Neural cell (in vitro differentiated cells): ENCODE data around the gene MAN2B1. TPM values are rescaled to one million over a fixed set of nuclear protein-coding genes. Genes with fewer than 3 reads are reported as not detected.

Source experiments
- H2AFZ ChIP-seq: fragments of 200-600, 300-800 bp; sonication (generic), shearing (Covaris generic); 2 replicates; pipeline ENCODE4 v1.6.0; 2014; ENCODE audit warnings: low read depth, mild to moderate bottlenecking, antibody characterized with exemption, low read length, moderate library complexity
- H3F3A ChIP-seq: fragments of 200-600 bp; shearing (Covaris generic); 2 replicates; pipeline ENCODE4 v1.6.1; 2016; ENCODE audit warnings: mild to moderate bottlenecking, moderate library complexity, mixed read lengths, antibody characterized with exemption, low read length; ENCODE audit not compliant: insufficient read depth, poor library complexity, severe bottlenecking
- H3K27ac ChIP-seq: fragments of 200-600, 300-800 bp; sonication (generic), shearing (Covaris generic); 2 replicates; pipeline ENCODE4 v1.5.1; 2014; ENCODE audit warnings: mild to moderate bottlenecking, low read length, moderate library complexity
- H3K27me3 ChIP-seq: fragments of 300-800, 200-600 bp; sonication (generic), shearing (Covaris generic); 2 replicates; pipeline ENCODE4 v1.6.0; 2014; ENCODE audit warnings: mild to moderate bottlenecking, low read depth, low read length, moderate library complexity; ENCODE audit not compliant: insufficient read depth
- H3K36me3 ChIP-seq: fragments of 300-800, 200-600 bp; sonication (generic), shearing (Covaris generic); 2 replicates; pipeline ENCODE4 v1.5.1; 2014; ENCODE audit warnings: mild to moderate bottlenecking, antibody characterized with exemption, low read length, moderate library complexity; ENCODE audit not compliant: insufficient read depth
- H3K4me2 ChIP-seq: fragments of 300-800, 200-600 bp; sonication (generic), shearing (Covaris generic); 2 replicates; pipeline ENCODE4 v1.6.0; 2014; ENCODE audit warnings: mild to moderate bottlenecking, low read length
- H3K4me3 ChIP-seq: fragments of 300-800, 200-600 bp; sonication (generic), shearing (Covaris generic); 2 replicates; pipeline ENCODE4 v1.5.1; 2014; ENCODE audit warnings: mild to moderate bottlenecking, low read length, moderate library complexity
- H3K79me2 ChIP-seq: fragments of 200-600 bp; shearing (Covaris generic); replicated peaks from 2 replicates; pipeline ENCODE4 v1.6.0; 2014; ENCODE audit warnings: mild to moderate bottlenecking, low read length, moderate library complexity; ENCODE audit not compliant: insufficient read depth
- H3K9ac ChIP-seq: fragments of 300-800, 200-600 bp; sonication (generic), shearing (Covaris generic); 2 replicates; pipeline ENCODE4 v1.6.1; 2016; ENCODE audit warnings: mild to moderate bottlenecking, low read length, mixed read lengths
- H3K9me2 ChIP-seq: fragments of 200-600 bp; shearing (Covaris generic); 2 replicates; pipeline ENCODE4 v1.6.1; 2016; ENCODE audit warnings: mild to moderate bottlenecking, low read length, mixed read lengths; ENCODE audit not compliant: insufficient read depth
- H3K9me3 ChIP-seq: fragments of 200-600, 300-800 bp; sonication (generic), shearing (Covaris generic); 2 replicates; pipeline ENCODE4 v1.6.1; 2016; ENCODE audit warnings: mild to moderate bottlenecking, mixed run types, low read length, moderate library complexity, mixed read lengths
- H4K20me1 ChIP-seq: fragments of 200-600 bp; shearing (Covaris generic); 2 replicates; pipeline ENCODE4 v1.6.1; 2016; ENCODE audit warnings: mild to moderate bottlenecking, mixed run types; ENCODE audit not compliant: insufficient read depth
- EP300 ChIP-seq: fragments of 450-650 bp; conservative IDR thresholded peaks from 2 replicates; pipeline ENCODE4 v1.6.1; 2014; ENCODE audit warnings: antibody characterized with exemption, mild to moderate bottlenecking, moderate library complexity; ENCODE audit not compliant: poor library complexity, severe bottlenecking
- EZH2 ChIP-seq: fragments of 200-600, 300-800 bp; shearing (Covaris generic), sonication (generic); IDR thresholded peaks from 2 replicates; pipeline ENCODE4 v1.6.1; 2014; ENCODE audit warnings: antibody characterized with exemption, low read length, borderline replicate concordance, mild to moderate bottlenecking; ENCODE audit not compliant: insufficient read depth, poor library complexity, severe bottlenecking
- MXI1 ChIP-seq: fragments of 450-650 bp; conservative IDR thresholded peaks from 2 replicates; pipeline ENCODE4 v1.6.1; 2014; ENCODE audit warnings: antibody characterized with exemption, mild to moderate bottlenecking; ENCODE audit not compliant: poor library complexity, severe bottlenecking
- POLR2AphosphoS5 ChIP-seq: IDR thresholded peaks from 2 replicates; pipeline ENCODE4 v1.6.1; 2012
- RAD21 ChIP-seq: fragments of 450-650 bp; conservative IDR thresholded peaks from 2 replicates; pipeline ENCODE4 v1.6.1; 2014; ENCODE audit warnings: antibody characterized with exemption, mild to moderate bottlenecking, moderate library complexity
- SMC3 ChIP-seq: fragments of 450-650 bp; conservative IDR thresholded peaks from 2 replicates; pipeline ENCODE4 v1.6.1; 2014; ENCODE audit warnings: antibody characterized with exemption, mild to moderate bottlenecking, moderate library complexity; ENCODE audit not compliant: poor library complexity
- TAF1 ChIP-seq: IDR thresholded peaks from 2 replicates; pipeline ENCODE4 v1.6.1; 2012; ENCODE audit warnings: low read depth
- polyA plus RNA-seq: library from polyadenylated mRNA; depleted of rRNA; stranded (reverse); fragments of >200 nt; gene quantifications from 2 replicates; pipeline ENCODE4 v1.2.3, GENCODE V29; 2014
- TF ChIP-seq, protein P1 (sequence below): IDR thresholded peaks from 2 replicates; pipeline ENCODE4 v1.6.1; 2012; ENCODE audit warnings: borderline replicate concordance
- TF ChIP-seq, protein P2 (sequence below): fragments of 450-650 bp; IDR thresholded peaks from 2 replicates; pipeline ENCODE4 v1.5.1; 2014; ENCODE audit warnings: antibody characterized with exemption, mild to moderate bottlenecking, moderate library complexity; ENCODE audit not compliant: poor library complexity, severe bottlenecking

Gene MAN2B1
- polyA plus RNA-seq, 1 donor from 2014 or later, result 11.5 TPM

DNA sequence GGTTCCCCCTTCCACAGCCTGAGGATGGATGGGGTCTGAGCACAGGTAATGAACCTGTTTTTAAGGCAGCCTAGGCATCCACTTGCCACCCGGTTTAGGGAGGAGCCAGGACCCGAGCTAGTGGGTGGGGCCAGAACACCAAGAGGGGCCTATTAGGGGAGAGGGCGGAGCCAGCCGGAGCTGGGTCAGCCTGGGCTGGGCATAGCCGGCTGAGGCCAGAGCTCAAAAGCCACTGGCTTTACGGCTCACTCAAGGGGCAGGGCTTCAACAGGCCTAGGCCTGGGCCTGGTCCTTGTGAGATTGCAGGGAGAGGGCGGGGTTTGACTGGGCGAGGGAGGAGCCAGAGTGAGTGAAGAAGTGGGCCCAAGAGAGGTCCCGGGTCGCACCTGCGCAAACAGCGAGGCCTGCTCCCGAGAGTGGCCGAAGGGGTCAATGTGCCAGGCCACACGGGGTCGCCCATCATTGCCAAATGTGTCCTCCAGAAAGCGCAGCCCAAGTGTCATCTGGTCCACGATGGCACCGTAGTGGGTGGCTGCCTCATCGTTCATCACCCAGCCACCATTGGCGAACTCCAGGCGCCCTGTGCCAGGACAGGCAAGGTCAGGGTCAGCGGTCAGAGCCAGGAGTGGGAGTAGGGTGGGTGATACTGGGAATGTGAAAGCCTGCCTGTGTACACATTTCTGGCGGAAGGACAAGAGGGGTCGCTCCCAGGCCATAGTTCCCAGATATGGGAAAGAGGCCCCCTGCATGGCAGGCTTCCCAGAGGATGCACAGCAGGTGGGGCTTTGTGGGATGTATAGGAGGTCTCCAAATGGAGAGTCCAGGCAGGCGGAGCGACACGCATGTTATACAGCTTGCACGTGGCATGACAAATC is 1.9 kb downstream of the MAN2B1 start:
- Histone ChIP-seq H3F3A (no peaks in the 10 kb centered on the region), H3K4me2 (no peak overlapping the region), H3K27me3 (no peaks in the 10 kb centered on the region), H3K79me2 (peaks cover 29% of the 10 kb centered on the region), H3K9me2 (no peaks in the 10 kb centered on the region), H3K27ac (no peak overlapping the region), H3K9ac (no peak overlapping the region), H3K4me3 (no peak overlapping the region), H2AFZ (no peak overlapping the region), H4K20me1 (no peaks in the 10 kb centered on the region), H3K36me3 (no peaks in the 10 kb centered on the region), H3K9me3 (no peaks in the 10 kb centered on the region)
- TF ChIP-seq EP300 (no peak), EZH2 (no peak), TAF1 (no peak), SMC3 (no peak), MXI1 (no peak), POLR2AphosphoS5 (no peak), RAD21 (no peak)
- TF ChIP-seq, protein P1, sequence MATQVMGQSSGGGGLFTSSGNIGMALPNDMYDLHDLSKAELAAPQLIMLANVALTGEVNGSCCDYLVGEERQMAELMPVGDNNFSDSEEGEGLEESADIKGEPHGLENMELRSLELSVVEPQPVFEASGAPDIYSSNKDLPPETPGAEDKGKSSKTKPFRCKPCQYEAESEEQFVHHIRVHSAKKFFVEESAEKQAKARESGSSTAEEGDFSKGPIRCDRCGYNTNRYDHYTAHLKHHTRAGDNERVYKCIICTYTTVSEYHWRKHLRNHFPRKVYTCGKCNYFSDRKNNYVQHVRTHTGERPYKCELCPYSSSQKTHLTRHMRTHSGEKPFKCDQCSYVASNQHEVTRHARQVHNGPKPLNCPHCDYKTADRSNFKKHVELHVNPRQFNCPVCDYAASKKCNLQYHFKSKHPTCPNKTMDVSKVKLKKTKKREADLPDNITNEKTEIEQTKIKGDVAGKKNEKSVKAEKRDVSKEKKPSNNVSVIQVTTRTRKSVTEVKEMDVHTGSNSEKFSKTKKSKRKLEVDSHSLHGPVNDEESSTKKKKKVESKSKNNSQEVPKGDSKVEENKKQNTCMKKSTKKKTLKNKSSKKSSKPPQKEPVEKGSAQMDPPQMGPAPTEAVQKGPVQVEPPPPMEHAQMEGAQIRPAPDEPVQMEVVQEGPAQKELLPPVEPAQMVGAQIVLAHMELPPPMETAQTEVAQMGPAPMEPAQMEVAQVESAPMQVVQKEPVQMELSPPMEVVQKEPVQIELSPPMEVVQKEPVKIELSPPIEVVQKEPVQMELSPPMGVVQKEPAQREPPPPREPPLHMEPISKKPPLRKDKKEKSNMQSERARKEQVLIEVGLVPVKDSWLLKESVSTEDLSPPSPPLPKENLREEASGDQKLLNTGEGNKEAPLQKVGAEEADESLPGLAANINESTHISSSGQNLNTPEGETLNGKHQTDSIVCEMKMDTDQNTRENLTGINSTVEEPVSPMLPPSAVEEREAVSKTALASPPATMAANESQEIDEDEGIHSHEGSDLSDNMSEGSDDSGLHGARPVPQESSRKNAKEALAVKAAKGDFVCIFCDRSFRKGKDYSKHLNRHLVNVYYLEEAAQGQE, result no peak
- TF ChIP-seq, protein P2, sequence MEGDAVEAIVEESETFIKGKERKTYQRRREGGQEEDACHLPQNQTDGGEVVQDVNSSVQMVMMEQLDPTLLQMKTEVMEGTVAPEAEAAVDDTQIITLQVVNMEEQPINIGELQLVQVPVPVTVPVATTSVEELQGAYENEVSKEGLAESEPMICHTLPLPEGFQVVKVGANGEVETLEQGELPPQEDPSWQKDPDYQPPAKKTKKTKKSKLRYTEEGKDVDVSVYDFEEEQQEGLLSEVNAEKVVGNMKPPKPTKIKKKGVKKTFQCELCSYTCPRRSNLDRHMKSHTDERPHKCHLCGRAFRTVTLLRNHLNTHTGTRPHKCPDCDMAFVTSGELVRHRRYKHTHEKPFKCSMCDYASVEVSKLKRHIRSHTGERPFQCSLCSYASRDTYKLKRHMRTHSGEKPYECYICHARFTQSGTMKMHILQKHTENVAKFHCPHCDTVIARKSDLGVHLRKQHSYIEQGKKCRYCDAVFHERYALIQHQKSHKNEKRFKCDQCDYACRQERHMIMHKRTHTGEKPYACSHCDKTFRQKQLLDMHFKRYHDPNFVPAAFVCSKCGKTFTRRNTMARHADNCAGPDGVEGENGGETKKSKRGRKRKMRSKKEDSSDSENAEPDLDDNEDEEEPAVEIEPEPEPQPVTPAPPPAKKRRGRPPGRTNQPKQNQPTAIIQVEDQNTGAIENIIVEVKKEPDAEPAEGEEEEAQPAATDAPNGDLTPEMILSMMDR, result no peak

DNA sequence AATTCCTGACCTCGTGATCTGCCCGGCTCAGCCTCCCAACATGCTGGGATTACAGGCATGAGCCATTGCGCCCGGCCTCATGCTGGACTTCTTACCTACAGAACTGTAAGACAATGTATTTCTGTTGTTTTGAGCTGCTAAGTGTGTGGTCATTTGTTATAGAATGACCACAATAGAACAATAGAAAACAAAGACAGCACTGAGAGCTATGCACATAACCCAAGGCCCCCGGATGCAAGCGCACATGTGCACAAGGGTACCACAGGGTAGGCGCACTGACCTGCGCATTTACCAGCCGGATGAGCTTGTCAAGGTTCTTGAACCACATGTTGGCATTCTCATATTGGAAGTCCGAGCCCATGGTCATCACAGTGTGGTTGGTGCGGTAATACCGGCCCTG is 5.6 kb downstream of the MAN2B1 start:
- H3K27ac ChIP-seq, result no peak overlapping the region
- no peak overlapping the region for H3K4me3 ChIP-seq
- no peak for TF ChIP-seq EP300
- no peak for TF ChIP-seq RAD21
- TF ChIP-seq SMC3, result no peak
- no peak for TF ChIP-seq POLR2AphosphoS5
- TF ChIP-seq TAF1, result no peak
- no peak for TF ChIP-seq EZH2
- TF ChIP-seq MXI1, result no peak
- TF ChIP-seq, protein P2, result no peak
- TF ChIP-seq, protein P1, result no peak
- H3K27me3 ChIP-seq, result no peaks in the 10 kb centered on the region
- no peak overlapping the region for H3K9ac ChIP-seq
- H3K4me2 ChIP-seq, result no peak overlapping the region
- H3K36me3 ChIP-seq, result no peaks in the 10 kb centered on the region
- no peak overlapping the region for H2AFZ ChIP-seq
- H3K9me2 ChIP-seq, result no peaks in the 10 kb centered on the region
- H4K20me1 ChIP-seq, result no peaks in the 10 kb centered on the region
- H3K9me3 ChIP-seq, result no peaks in the 10 kb centered on the region
- H3F3A ChIP-seq, result no peaks in the 10 kb centered on the region
- peaks cover 6% of the 10 kb centered on the region for H3K79me2 ChIP-seq
